Measurements from ENCODE around the gene TMPRSS12.
"Not testable (repeated sequence)": the region's sequence is repeated elsewhere in the genome, so short reads cannot be mapped to it uniquely, and the experiment has no call there.

TMPRSS12 gene

DNA sequence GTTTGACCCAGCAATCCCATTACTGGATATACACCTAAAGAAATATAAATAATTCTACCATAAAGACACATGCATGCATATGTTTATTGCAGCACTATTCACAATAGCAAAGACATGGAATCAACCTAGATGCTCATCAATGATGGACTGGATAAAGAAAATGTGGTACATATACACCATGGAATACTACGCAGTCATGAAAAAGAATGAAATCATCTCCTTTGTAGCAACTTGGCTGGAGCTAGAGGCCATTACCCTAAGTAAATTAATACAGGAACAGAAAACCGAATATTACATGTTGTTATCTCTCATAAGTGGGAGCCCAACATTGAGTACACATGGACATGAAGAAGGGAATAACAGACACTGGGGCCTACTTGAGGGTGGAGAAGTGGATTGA lies 13.0 kb downstream of the TMPRSS12 start:
- DNase-seq (ENCODE audit: low read depth, low spot score) = not testable (repeated sequence)

DNA sequence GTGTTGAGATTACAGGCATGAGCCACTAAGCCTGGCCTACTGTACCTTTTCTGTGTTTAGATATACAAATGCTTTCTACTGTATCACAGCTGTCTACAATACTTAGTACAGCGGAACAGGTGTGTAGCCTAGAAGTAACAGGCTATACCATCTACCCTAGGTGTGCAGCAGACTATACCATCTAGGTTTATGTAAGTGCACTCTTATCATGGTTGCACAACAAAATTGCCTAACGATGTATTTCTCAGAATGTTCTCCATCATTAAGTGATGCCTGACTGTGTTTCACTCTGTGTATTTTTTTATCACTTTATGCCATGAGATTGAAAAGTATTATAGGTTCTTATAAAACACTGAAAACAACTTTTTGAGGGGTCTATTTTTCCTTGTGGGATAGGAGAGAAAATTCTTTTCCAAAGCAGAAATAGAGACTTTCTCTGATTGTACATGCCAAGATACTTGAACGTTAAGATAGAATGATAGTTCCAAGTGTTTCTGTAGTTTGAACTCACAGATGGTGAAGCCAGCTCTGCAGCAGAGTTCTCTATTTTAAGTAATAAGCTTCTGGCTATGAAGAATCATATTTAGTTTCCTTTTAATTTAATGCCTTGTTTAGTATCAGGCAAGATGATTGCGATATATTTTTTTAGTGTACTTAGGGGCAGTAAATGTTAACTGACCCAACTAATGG lies 17.0 kb downstream of the TMPRSS12 start:
- no peak for DNase-seq (ENCODE audit: low read depth, low spot score)

DNA sequence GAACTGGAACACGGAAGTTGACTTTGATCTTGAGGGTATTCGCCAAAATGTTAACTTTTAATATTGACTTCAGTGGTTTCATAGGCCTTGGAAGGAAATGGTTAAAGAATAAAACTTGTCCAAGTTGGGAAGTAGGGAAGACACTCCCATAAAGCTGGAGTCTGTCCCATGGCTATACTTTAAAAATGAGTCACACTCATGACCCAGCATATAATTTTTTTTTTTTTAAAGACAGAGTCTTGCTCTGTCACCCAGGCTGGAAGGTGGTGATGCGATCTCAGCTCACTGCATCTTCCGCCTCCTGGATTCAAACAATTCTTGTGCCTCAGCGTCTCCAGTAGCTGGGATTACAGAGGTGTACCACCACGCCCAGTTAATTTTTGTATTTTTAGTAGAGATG lies 19.6 kb downstream of the TMPRSS12 start:
- DNase-seq (ENCODE audit: low read depth, low spot score) = no peak

DNA sequence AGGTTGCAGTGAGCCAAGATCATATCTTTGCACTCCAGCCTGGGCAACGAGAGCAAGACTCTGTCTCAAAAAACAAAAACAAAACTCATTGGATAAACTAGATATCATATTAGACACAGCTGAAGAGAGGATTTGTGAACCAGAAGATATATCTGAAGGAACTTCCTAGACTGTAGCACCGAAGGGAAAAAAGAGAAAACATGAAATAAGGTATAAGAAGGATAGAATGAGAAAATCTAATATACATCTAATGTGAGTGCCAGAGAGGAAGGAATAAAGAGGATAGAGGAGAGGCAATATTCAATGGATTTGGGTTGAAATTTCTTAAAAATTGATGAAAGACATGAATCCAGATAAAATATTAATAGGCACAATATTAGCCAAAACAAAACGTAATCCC lies 22.5 kb downstream of the TMPRSS12 start:
- DNase-seq (ENCODE audit: low read depth, low spot score) = no peak

DNA sequence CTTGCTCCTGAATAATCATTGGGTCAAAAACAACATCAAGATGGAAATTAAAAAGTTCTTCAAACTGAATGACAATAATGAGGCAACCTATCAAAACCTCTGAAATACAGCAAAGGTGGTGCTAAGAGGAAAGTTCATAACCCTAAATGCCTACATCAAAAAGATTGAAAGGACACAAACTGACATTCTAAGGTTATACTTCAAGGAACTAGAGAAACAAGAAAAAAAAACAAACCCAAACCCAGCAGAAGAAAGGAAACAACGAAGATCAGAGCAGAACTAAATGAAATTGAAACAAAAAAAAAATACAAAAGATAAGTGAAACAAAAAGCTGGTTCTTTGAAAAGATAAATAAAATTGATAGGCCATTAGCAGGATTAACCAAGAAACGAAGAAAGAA lies 26.2 kb downstream of the TMPRSS12 start:
- not testable (repeated sequence) for DNase-seq (ENCODE audit: low read depth, low spot score)

DNA sequence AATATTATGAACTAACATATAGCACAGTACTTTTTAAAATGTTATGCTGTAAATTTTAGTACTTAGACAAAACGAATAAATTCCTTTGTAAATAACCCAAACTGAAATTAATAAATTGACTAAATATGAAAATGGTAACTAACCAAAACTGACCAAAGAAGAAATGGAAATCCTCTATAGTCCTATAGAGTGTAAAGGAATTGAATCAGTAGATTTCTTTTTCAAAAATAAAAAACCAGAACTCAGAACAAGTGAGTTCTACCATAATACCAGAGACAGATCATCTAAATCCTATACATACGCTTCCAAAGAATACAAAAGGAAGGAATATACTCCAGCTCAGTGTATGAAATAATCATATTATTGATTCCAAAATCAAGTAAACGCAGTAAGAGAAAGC lies 39.8 kb downstream of the TMPRSS12 start:
- no peak for DNase-seq (ENCODE audit: low read depth, low spot score)

DNA sequence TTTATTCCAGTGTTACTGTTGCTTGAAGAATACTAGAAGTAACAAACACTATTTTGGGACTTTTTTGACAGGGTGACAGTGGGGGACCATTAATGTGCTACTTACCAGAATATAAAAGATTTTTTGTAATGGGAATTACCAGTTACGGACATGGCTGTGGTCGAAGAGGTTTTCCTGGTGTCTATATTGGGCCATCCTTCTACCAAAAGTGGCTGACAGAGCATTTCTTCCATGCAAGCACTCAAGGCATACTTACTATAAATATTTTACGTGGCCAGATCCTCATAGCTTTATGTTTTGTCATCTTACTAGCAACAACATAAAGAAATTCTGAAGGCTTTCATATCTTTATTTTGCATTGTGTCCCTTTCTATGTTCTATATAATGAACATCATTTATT lies 44.5 kb downstream of the TMPRSS12 start:
- no peak for DNase-seq (ENCODE audit: low read depth, low spot score)

DNA sequence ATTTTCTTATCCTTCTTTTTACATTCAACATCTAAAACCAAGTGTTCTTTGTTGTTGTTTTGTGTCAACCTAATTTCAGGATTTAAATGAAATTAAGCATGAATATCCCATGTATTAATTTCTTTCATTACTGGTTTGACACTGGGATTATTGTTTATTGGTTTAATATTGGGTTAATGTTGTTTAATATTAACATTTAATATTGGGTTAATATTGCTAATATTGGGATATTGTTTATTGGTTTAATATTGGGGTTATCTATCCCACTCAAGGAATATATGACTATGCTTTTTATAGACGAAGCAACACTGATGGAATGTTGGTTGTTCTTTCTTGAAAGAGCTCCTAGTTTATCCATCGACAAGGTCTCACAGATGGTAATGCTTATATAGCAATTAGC lies 45.9 kb downstream of the TMPRSS12 start:
- DNase-seq (ENCODE audit: low read depth, low spot score) = no peak

DNA sequence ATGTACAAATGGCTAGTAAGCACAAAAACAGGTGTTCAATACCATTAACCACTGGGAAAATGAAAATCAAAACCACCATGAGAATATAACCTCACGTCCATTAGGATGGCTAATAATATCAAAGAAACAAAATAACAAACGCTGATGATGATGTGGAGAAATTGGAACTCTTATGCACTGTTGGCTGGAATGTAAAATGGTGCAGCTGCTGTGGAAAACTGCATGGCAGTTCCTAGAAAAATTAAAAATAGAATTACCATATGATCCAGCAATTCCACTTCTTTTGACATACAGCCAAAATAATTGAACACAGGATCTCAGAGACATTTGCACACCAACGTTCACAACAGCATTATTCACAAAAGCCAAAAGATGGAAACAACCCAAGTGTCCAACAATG lies 51.5 kb downstream of the TMPRSS12 start:
- DNase-seq (ENCODE audit: low read depth, low spot score) = no peak

DNA sequence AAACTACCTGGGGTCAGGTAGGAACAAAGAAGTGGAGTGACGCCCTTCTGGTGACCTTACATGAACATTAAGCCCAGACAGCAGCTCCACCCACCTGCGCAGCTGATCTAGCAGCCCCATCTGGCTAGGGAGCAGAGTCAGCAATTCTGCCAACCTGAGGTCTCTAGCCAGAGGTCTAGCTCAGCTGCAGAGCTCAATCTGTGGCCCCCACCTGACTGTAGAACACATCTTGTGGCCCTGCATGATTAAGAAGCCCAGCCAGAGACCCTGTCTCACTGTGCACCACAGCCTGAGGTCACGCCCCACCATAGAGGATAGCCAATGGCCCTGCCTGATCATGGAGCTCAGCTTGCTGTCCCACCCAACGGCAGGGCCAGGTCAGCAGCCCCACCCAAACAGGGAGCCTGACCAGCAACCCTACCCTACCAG lies 59.0 kb downstream of the TMPRSS12 start:
- no peak for DNase-seq (ENCODE audit: low read depth, low spot score)

DNA sequence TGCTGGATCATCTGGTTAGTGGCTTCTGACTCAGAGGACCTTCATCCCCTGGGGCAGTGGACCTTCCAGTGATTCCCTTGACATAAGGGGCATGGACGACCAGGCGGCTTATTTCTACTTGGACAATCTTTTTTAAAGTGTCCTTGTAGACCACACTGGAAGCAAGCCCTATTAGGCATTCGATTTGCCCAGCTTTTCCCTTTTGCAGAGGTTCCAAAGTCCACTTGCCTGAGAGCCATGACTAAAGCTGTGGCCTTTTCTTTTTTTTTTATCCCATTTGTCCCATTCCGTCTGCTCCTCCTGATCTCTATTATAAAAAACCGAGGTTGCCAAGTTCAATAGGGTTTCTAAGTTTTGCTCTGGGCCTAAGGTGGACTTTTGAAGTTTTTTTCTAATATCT lies 65.8 kb downstream of the TMPRSS12 start:
- DNase-seq (ENCODE audit: low read depth, low spot score) = not testable (repeated sequence)

DNA sequence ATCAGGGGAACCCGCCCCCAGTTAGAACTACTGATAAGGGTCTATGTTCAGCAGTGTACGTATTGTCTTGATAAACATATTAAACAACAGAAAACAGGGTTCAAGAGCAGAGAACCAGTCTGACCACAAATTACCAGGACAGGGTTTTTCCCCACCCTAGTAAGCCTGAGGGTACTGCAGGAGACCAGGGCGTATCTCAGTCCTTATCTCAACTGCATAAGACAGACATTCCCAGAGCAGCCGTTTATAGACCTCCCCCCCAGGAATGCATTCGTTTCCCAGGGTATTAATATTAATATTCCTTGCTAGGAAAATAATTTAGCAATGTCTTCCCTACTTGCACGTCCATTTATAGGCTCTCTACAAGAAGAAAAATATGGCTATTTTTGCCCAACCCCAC lies 69.6 kb downstream of the TMPRSS12 start:
- DNase-seq (ENCODE audit: low read depth, low spot score) = not testable (repeated sequence)

DNA sequence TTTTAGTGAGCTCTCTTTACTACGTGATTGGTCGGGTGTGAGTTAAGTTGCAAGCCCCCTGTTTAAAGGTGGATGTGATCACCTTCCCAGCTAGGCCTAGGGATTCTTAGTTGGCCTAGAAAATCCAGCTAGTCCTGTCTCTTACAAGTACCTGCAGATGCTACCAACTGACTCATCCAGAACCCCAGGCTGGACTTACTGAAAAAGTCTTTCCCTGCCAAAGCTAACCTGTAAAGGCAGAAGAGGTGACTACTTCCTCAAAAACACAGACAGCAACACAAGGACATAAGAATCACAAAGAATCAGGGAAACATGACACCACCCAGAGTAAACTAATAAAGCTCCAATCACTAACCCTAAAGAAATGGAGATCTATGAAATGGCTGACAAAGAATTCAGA lies 70.5 kb downstream of the TMPRSS12 start:
- no peak for DNase-seq (ENCODE audit: low read depth, low spot score)

DNA sequence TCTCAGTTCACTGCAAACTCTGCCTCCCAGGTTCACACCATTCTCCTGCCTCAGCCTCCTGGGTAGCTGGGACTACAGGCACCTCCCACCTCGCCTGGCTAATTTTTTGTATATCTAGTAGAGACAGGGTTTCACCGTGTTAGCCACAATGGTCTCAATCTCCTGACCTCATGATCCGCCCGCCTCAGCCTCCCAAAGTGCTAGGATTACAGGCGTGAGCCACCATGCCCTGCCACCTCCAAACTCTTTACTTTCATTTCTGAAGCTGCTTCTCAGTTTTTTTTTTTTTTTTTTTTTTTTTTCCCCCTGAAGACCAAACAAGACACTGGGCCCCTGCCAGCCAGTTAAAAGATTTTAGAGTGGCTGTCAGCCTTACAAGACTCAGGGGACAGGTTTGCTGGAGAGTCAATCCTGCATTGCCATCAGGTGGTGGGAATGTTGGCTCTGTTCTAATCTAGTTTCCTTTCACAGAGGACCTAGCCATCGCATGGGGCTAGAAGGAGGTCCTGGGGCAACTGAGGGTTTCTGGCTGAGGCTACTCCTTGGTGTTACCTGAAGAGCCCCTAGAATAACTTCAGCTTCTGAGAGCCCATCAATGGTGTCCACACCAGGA lies 72.3 kb downstream of the TMPRSS12 start:
- no peak for DNase-seq (ENCODE audit: low read depth, low spot score)

DNA sequence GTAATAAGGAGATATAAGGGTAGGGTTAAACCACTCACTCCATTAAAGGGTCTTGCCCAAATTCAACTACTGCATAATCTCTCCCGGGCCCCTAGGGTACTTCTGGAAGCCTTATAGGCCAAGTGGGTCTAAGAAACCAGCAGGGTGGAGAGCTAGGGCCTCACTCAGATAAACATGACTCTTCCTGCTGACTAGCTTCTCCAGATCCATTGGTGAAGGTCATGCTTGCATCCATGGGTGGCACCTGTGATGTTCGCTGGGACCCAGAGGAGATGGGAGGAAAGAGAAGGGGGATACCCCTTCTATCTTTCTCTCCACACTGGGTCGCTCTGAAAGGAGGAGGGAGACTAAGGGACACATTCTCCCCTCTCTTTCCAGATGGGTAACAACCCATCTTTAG lies 73.6 kb downstream of the TMPRSS12 start:
- DNase-seq (ENCODE audit: low read depth, low spot score) = no peak

DNA sequence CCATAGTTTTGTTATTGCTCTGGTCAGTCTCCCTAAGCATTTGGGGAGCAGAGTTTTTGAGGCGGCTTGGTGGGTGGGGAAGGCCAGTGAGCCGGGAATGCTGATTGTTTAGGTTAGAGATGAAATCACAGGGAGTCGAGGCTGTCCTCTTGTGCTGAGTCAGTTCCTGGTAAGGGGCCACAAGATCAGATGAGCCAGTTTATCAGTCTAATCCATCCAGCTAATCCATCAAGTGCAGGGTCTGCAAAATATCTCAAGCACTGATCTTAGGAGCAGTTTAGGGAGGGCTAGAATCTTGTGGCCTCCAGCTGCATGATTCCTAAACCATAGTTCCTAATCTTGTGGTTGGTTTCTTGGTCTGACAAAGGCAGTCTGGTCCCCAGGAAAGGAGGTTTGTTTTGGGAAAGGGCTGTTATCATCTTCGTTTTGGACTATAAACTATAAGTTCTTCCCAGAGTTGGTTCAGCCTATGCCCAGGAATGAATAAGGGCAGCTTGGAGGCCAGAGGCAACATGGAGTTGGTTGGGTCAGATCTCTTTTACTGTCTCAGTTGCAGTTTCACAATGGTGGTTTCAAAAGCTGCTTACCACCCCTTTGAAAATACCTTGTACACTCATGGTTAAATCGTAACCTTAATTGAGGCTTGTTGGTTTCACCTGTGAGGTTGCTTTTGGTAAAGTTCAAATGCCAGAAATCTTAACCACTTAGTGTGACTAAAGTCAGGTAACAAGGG lies 76.0 kb downstream of the TMPRSS12 start:
- DNase-seq (ENCODE audit: low read depth, low spot score) = no peak

DNA sequence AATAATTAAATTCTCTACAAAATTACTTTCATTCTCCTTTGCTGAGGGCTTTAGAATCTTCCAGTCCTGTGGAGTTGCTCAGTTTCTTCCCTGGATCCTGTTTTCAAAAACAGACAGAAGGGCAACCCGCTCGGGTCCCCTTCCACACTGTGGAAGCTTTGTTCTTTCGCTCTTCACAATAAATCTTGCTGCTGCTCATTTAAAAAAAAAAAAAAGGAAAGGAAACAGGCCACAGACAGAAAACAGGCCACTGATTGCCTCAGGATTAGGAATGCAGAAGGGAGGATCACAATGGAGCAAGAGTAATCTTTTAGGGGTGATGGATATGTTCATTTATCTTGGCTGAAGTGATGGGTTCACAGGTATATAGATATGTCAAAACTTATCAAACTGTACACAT lies 80.1 kb downstream of the TMPRSS12 start:
- DNase-seq (ENCODE audit: low read depth, low spot score) = no peak

DNA sequence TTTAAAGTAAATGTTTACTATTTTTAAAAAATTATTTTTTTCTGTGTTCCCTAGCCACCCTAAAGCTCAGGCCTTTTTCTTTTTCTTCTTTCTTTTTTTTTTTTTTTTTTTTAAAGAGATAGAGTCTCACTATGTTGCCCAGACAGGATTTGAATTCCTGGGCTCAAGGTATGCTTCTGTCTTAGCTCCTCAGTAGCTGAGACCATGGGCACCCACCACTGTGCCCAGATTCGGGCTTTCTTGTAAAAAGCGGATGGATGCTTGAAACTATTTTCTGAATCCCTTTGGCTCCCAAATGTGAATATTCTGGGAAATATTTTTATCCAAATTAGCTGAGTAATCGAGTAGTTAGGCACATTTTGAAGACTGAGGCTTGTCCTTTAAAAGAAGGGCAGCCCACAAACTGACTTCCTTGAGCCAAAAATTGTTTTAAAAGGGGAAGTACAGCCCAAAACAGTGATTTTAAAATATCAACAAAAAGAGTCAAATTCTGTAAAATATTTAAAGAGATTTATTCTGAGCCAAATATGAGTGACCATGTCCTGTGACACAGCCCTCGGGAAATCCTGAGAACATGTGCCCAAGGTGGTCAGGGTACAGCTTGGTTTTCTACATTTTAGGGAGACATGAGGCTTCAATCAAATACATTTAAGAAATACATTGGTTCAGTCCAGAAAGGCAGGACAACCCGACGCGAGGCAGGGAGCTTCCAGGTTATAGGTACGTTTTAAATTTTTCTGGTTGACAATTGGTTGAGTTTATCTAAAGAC lies 80.8 kb downstream of the TMPRSS12 start:
- no peak for DNase-seq (ENCODE audit: low read depth, low spot score)

DNA sequence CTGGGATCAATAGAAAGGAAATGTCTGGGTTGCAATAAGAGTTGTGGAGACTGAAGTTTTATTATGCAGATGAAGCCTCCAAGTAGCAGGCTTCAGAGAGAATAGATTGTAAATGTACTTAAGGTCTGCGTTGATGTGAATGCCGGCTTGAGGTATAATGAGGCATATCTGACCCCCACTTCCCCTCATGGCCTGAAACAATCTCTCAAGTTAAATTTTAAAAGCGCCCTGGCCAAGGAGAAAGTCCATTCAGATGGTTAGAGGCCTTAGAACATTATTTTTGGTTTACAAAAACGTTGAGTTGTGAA lies 81.4 kb downstream of the TMPRSS12 start:
- no peak for DNase-seq (ENCODE audit: low read depth, low spot score)

DNA sequence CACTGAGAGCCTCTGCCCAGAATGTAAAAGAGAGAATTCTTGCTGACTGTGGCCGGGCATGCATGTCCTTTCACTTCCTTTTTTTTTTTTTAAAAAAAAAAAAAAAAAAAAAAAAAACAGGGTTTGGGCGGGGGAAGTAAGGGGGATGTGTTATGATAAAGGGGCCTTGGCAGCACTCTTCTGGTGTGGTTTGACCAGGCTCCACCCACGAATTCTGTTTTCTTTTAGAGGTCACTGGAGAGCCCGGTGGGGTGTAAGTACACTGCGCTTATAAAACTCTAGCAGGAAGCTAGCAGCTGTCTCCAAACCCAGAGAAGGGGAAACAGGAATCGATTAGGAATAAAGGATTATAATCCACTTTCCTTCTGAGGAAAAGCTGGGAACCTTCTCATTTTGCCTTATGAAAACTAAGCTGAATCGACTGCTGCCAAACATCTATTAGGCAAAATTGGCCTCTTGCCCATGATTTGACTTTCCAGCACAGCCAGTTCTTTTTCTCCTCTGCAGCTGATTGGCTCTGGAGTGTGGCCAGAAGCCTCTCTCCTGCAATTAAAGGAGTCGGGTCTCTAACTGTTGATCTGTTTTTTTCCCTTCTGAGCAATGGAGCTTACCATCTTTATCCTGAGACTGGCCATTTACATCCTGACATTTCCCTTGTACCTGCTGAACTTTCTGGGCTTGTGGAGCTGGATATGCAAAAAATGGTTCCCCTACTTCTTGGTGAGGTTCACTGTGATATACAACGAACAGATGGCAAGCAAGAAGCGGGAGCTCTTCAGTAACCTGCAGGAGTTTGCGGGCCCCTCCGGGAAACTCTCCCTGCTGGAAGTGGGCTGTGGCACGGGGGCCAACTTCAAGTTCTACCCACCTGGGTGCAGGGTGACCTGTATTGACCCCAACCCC lies 82.0 kb downstream of the TMPRSS12 start:
- no peak for DNase-seq (ENCODE audit: low read depth, low spot score)

DNA sequence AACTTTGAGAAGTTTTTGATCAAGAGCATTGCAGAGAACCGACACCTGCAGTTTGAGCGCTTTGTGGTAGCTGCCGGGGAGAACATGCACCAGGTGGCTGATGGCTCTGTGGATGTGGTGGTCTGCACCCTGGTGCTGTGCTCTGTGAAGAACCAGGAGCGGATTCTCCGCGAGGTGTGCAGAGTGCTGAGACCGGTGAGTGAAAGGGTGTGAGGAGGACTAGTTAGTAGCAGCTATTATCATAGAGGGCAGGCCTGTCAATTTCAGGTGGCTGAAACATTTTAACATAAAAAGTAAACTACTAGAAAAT lies 82.6 kb downstream of the TMPRSS12 start:
- DNase-seq (ENCODE audit: low read depth, low spot score) = no peak

DNA sequence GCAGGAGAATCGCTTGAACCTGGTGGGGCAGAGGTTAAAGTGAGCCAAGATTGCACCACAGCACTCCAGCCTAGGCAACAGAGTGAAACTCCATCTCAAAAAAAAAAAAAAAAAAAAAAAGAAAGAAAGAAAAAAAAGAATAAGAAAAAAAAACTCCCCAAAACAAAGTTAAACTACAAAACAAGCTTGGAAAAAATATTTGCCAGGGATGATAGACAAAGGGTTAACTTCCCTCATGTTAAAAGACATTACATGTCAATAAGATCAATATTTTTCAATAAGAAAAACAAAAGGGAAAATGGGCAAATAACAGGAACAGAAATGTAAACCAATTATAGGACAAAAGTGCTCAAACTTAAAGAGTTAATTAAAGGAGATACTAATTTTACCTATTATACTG lies 83.2 kb downstream of the TMPRSS12 start:
- DNase-seq (ENCODE audit: low read depth, low spot score) = no peak
